HCT116 (cell line): Measurements from ENCODE around the gene ENOSF1. TPM values are rescaled to one million over a fixed set of nuclear protein-coding genes. Genes with fewer than 3 reads are reported as not detected.

Experiments used
- ATAC-seq: fragments of 200-7000 bp; cut with Tn5 transposase; 2 replicates; pipeline ENCODE4 v1.9.1; 2020; ENCODE audit warnings: mild to moderate bottlenecking, moderate library complexity
- BruUV-seq: library from RNA; stranded (reverse); fragments of 400-500 nt; replicated peaks from 2 replicates; lab custom pipeline; 2021; lab: Mats Ljungman, UMichigan
- CTCF ChIA-PET: fragments of 300-600 bp; sonication (Branson Sonifier 250); formaldehyde crosslinking; loops from one replicate; lab custom pipeline; 2021; ENCODE audit warnings: antibody characterized with exemption; lab: Charles Lee
- POLR2A ChIA-PET: fragments of 300-600, 350-600 bp; sonication (Branson Sonifier 250); formaldehyde crosslinking; loops from one replicate; lab custom pipeline; 2021; ENCODE audit warnings: antibody characterized with exemption; lab: Charles Lee
- RAD21 ChIA-PET, 2 experiments: fragments of 300-600 bp; sonication (Branson Sonifier 250); formaldehyde crosslinking; loops; one replicate each; lab custom pipeline; 2023; ENCODE audit warnings: low total read pairs in 2 of 2; ENCODE audit not compliant: uncharacterized antibody in 2 of 2, unreplicated experiment in 2 of 2, low non-redundant PET in 1 of 2; lab: Charles Lee
- DNase-seq: peaks from one replicate; pipeline ENCODE4 v3.0.0-alpha.2; 2010; ENCODE audit warnings: low read depth, low spot score
- H2AFZ ChIP-seq: fragments of 200-600 bp; shearing (Covaris generic), sonication (generic); 2 replicates; pipeline ENCODE4 v1.6.1; 2017; ENCODE audit warnings: low read depth, mixed run types, mixed read lengths, antibody characterized with exemption, low read length; ENCODE audit not compliant: poor library complexity, severe bottlenecking
- H3K27ac ChIP-seq: 2 replicates; pipeline ENCODE4 v1.5.1; 2012; ENCODE audit warnings: low read depth, low read length
- H3K27me3 ChIP-seq: fragments of 200-600 bp; sonication (generic); 2 replicates; pipeline ENCODE4 v1.6.1; 2016; ENCODE audit warnings: mixed run types, low read length, mixed read lengths; ENCODE audit not compliant: insufficient read depth
- H3K36me3 ChIP-seq, 2 experiments: fragments of 200-500 bp in 1 of 2; fragments of 200-600 bp in 1 of 2; sonication (Bioruptor generic) in 1 of 2; sonication (generic) in 1 of 2; 2 replicates each; pipeline versions ENCODE4 v1.5.1 to v1.6.1; 2014 to 2016; ENCODE audit warnings: low read length in 2 of 2, inconsistent platforms in 1 of 2, mixed read lengths in 1 of 2, mixed run types in 1 of 2; ENCODE audit not compliant: insufficient read depth in 2 of 2, control insufficient read depth in 1 of 2
- H3K4me1 ChIP-seq, 2 experiments: fragments of 200-600 bp in 1 of 2; sonication (generic) in 1 of 2; 2 replicates each; pipeline versions ENCODE4 v1.5.1 to v1.6.1; 2012 to 2017; ENCODE audit warnings: low read length in 2 of 2, inconsistent platforms in 1 of 2, mild to moderate bottlenecking in 1 of 2, mixed read lengths in 1 of 2, mixed run types in 1 of 2, moderate library complexity in 1 of 2; ENCODE audit not compliant: insufficient read depth in 2 of 2, control insufficient read depth in 1 of 2
- H3K4me2 ChIP-seq: fragments of 200-600 bp; sonication (generic); 2 replicates; pipeline ENCODE4 v1.6.1; 2017; ENCODE audit warnings: mixed run types, low read length, mixed read lengths
- H3K4me3 ChIP-seq, 2 experiments: fragments of 200-600 bp in 1 of 2; sonication (generic) in 1 of 2; replicated peaks in 1 of 2; 2 replicates each; pipeline ENCODE4 v1.5.1; 2011 to 2016; ENCODE audit warnings: low read length in 2 of 2, control low read depth in 1 of 2, low read depth in 1 of 2, mild to moderate bottlenecking in 1 of 2, mixed read lengths in 1 of 2, mixed run types in 1 of 2
- H3K79me2 ChIP-seq: fragments of 200-600 bp; sonication (generic); 2 replicates; pipeline ENCODE4 v1.6.1; 2017; ENCODE audit warnings: mild to moderate bottlenecking, mixed run types, low read length, moderate library complexity, mixed read lengths; ENCODE audit not compliant: insufficient read depth
- H3K9ac ChIP-seq: fragments of 200-600 bp; sonication (generic); 2 replicates; pipeline ENCODE4 v1.6.1; 2016; ENCODE audit warnings: low read length, mixed read lengths
- H3K9me2 ChIP-seq: fragments of 200-600 bp; sonication (generic), shearing (Covaris generic); 2 replicates; pipeline ENCODE4 v1.6.1; 2017; ENCODE audit warnings: mixed run types, mild to moderate bottlenecking, moderate library complexity; ENCODE audit not compliant: insufficient read depth
- H3K9me3 ChIP-seq, 2 experiments: fragments of 200-500 bp in 1 of 2; fragments of 200-600 bp in 1 of 2; sonication (Bioruptor generic) in 1 of 2; sonication (generic) in 1 of 2; 2 replicates each; pipeline ENCODE4 v1.6.1; 2014 to 2017; ENCODE audit warnings: low read length in 2 of 2, mixed read lengths in 2 of 2, inconsistent platforms in 1 of 2, low read depth in 1 of 2, mild to moderate bottlenecking in 1 of 2, mixed run types in 1 of 2, moderate library complexity in 1 of 2; ENCODE audit not compliant: control insufficient read depth in 1 of 2, insufficient read depth in 1 of 2
- H4K20me1 ChIP-seq: fragments of 200-600 bp; sonication (generic), shearing (Covaris generic); 2 replicates; pipeline ENCODE4 v1.6.1; 2017; ENCODE audit warnings: mixed run types, mild to moderate bottlenecking, moderate library complexity; ENCODE audit not compliant: insufficient read depth
- EGR1 ChIP-seq: IDR thresholded peaks from 2 replicates; pipeline ENCODE4 v1.6.1; 2012; ENCODE audit warnings: low read depth
- ELF1 ChIP-seq: IDR thresholded peaks from 2 replicates; pipeline ENCODE4 v1.6.1; 2012; ENCODE audit warnings: low read depth, borderline replicate concordance
- EZH2phosphoT487 ChIP-seq: fragments of 200-600 bp; IDR thresholded peaks from 2 replicates; pipeline ENCODE4 v1.6.1; 2018; ENCODE audit warnings: antibody characterized with exemption, borderline replicate concordance
- FOSL1 ChIP-seq: IDR thresholded peaks from 2 replicates; pipeline ENCODE4 v1.6.1; 2012; ENCODE audit warnings: low read depth
- JUND ChIP-seq: IDR thresholded peaks from 2 replicates; pipeline ENCODE4 v1.6.1; 2012
- POLR2A ChIP-seq: IDR thresholded peaks from 2 replicates; pipeline ENCODE4 v1.7.0; 2011; ENCODE audit warnings: borderline replicate concordance; ENCODE audit not compliant: insufficient read depth, insufficient read length; ENCODE audit errors: extremely low read depth
- POLR2AphosphoS5 ChIP-seq: IDR thresholded peaks from 2 replicates; pipeline ENCODE4 v1.6.1; 2011; ENCODE audit warnings: mild to moderate bottlenecking, low read depth, low read length, moderate library complexity
- SIN3A ChIP-seq: IDR thresholded peaks from 2 replicates; pipeline ENCODE4 v1.6.1; 2012; ENCODE audit warnings: low read depth
- TCF7L2 ChIP-seq: IDR thresholded peaks from 2 replicates; pipeline ENCODE4 v1.7.0; 2011; ENCODE audit warnings: borderline replicate concordance, inconsistent platforms; ENCODE audit not compliant: insufficient read depth, insufficient read length; ENCODE audit errors: extremely low read depth
- YY1 ChIP-seq: IDR thresholded peaks from 2 replicates; pipeline ENCODE4 v1.6.1; 2011; ENCODE audit warnings: low read length, low read depth, moderate library complexity, mild to moderate bottlenecking; ENCODE audit not compliant: insufficient replicate concordance; ENCODE audit errors: extremely low read depth
- ZNF274 ChIP-seq: fragments of 200-500 bp; sonication (Bioruptor generic); IDR thresholded peaks from 2 replicates; pipeline ENCODE4 v1.6.1; 2014; ENCODE audit warnings: mild to moderate bottlenecking, low read depth, low read length, inconsistent platforms
- intact Hi-C: fragments of 100-400 bp; cut with micrococcal nuclease; formaldehyde crosslinking; loops from 2 replicates; pipeline ENCODE4 v1.10.0; 2022
- total RNA-seq: library from RNA; stranded (reverse); gene quantifications from one replicate; pipeline ENCODE4 v1.2.1, GENCODE V29; 2021; ENCODE audit not compliant: unreplicated experiment
- TF ChIP-seq, protein P1 (sequence below): IDR thresholded peaks from 2 replicates; pipeline ENCODE4 v1.6.1; 2011; ENCODE audit warnings: mild to moderate bottlenecking, low read length, moderate library complexity; ENCODE audit not compliant: insufficient replicate concordance; ENCODE audit errors: extremely low read depth

Gene ENOSF1
- total RNA-seq, 1 experiment from 2014 or later: 90.0 TPM

- TF ChIP-seq ZNF274 (no peak), JUND (no peak), SIN3A (no peak)
These were observed 1.8 kb downstream of the ENOSF1 start (continued) for GRCh38 chr18:710418-711300.

GRCh38 chr18:709771-710170 is 2.7 kb downstream of the ENOSF1 start:
- no peak overlapping the region for H2AFZ ChIP-seq
- no peaks in the 10 kb centered on the region for H3K9me3 ChIP-seq
- H4K20me1 ChIP-seq: no peaks in the 10 kb centered on the region
- H3K9me2 ChIP-seq: no peaks in the 10 kb centered on the region
- H3K27ac ChIP-seq: no peak overlapping the region
- ATAC-seq (no peak), DNase-seq (no peak)
- peaks cover 2 to 12% of the 10 kb centered on the region in 2 experiments; a peak in 3 of 4 replicates for H3K4me1 ChIP-seq
- TF ChIP-seq TCF7L2 (no peak), ELF1 (no peak), POLR2A (no peak), YY1 (no peak), FOSL1 (no peak), EGR1 (no peak), POLR2AphosphoS5 (no peak), EZH2phosphoT487 (no peak)
- TF ChIP-seq, protein P1, sequence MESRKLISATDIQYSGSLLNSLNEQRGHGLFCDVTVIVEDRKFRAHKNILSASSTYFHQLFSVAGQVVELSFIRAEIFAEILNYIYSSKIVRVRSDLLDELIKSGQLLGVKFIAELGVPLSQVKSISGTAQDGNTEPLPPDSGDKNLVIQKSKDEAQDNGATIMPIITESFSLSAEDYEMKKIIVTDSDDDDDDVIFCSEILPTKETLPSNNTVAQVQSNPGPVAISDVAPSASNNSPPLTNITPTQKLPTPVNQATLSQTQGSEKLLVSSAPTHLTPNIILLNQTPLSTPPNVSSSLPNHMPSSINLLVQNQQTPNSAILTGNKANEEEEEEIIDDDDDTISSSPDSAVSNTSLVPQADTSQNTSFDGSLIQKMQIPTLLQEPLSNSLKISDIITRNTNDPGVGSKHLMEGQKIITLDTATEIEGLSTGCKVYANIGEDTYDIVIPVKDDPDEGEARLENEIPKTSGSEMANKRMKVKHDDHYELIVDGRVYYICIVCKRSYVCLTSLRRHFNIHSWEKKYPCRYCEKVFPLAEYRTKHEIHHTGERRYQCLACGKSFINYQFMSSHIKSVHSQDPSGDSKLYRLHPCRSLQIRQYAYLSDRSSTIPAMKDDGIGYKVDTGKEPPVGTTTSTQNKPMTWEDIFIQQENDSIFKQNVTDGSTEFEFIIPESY: no peak
- intact Hi-C loops: loop anchor here (5.0 kb wide), 1 partner anchor 52 kb away; the partner anchor contains the start of gene TYMS
- ChIA-PET CTCF (no interaction called here), POLR2A (no interaction called here), RAD21 (interaction anchor here in 1 of 2 experiments (1.0 kb wide), 1 partner anchor 129 kb away, joined by 3 read pairs; no protein-coding TSS in a partner anchor)
- H3K27me3 ChIP-seq: no peaks in the 10 kb centered on the region
- no TSS peak for BruUV-seq
- H3K4me3 ChIP-seq: no peak overlapping the region
- no peak overlapping the region for H3K4me2 ChIP-seq
- peaks cover 11% of the 10 kb centered on the region in 2 experiments; a peak in 3 of 4 replicates for H3K36me3 ChIP-seq
- peaks cover 70% of the 10 kb centered on the region for H3K79me2 ChIP-seq
- H3K9ac ChIP-seq: no peak overlapping the region
